Liver (tissue), 9 donors: Measurements from ENCODE around the gene XYLT1. TPM values are rescaled to one million over a fixed set of nuclear protein-coding genes. Genes with fewer than 3 reads are reported as not detected.

Experiments used
- DNase-seq: peaks from one replicate; pipeline ENCODE4 v3.0.0-alpha.2; 2017; ENCODE audit warnings: low spot score
- H3K27ac ChIP-seq, 2 donors: one replicate each; pipeline ENCODE4 v1.7.0; 2013; ENCODE audit warnings: inconsistent platforms in 2 of 2, low read length in 2 of 2, control low read depth in 1 of 2, low read depth in 1 of 2, mild to moderate bottlenecking in 1 of 2
- H3K27me3 ChIP-seq, 4 donors: one replicate each; pipeline versions ENCODE4 v1.6.1 to v1.7.0; 2013; ENCODE audit warnings: low read length in 3 of 4, inconsistent platforms in 1 of 4, mild to moderate bottlenecking in 1 of 4, moderate library complexity in 1 of 4; ENCODE audit not compliant: control insufficient read depth in 4 of 4, insufficient read depth in 4 of 4
- H3K36me3 ChIP-seq, 4 donors: one replicate each; pipeline versions ENCODE4 v1.6.1 to v1.7.0; 2013; ENCODE audit warnings: low read length in 3 of 4, mild to moderate bottlenecking in 3 of 4, low read depth in 1 of 4, moderate library complexity in 1 of 4; ENCODE audit not compliant: control insufficient read depth in 4 of 4, insufficient read depth in 3 of 4
- H3K4me1 ChIP-seq, 4 donors: one replicate each; pipeline versions ENCODE4 v1.6.1 to v1.7.0; 2013; ENCODE audit warnings: low read length in 3 of 4, mild to moderate bottlenecking in 3 of 4, moderate library complexity in 1 of 4; ENCODE audit not compliant: control insufficient read depth in 4 of 4, insufficient read depth in 4 of 4
- H3K4me3 ChIP-seq, 3 donors: one replicate each; pipeline versions ENCODE4 v1.6.1 to v1.7.0; 2013; ENCODE audit warnings: low read length in 3 of 3, control low read depth in 1 of 3, low read depth in 1 of 3, mild to moderate bottlenecking in 1 of 3
- H3K9ac ChIP-seq, 2 donors: one replicate each; pipeline ENCODE4 v1.7.0; 2013; ENCODE audit warnings: low read length in 2 of 2, mild to moderate bottlenecking in 2 of 2, moderate library complexity in 2 of 2, control low read depth in 1 of 2, low read depth in 1 of 2
- H3K9me3 ChIP-seq, 4 donors: one replicate each; pipeline versions ENCODE4 v1.6.1 to v1.7.0; 2013; ENCODE audit warnings: low read length in 3 of 4; ENCODE audit not compliant: control insufficient read depth in 4 of 4
- ATF3 ChIP-seq: IDR thresholded peaks from 2 replicates; pipeline ENCODE4 v1.6.1; 2016; ENCODE audit warnings: antibody characterized with exemption
- CTCF ChIP-seq: fragments of 150-350 bp; IDR thresholded peaks from 2 replicates; pipeline ENCODE4 v1.5.1; 2017; ENCODE audit warnings: improper control_type of control experiment, low read depth, low read length; ENCODE audit not compliant: missing input control
- EGR1 ChIP-seq, 2 donors: IDR thresholded peaks; 2 replicates each; pipeline ENCODE4 v1.6.1; 2016 to 2018; ENCODE audit warnings: antibody characterized with exemption in 2 of 2, low read depth in 2 of 2
- HNF4A ChIP-seq, 2 donors: conservative IDR thresholded peaks; 2 replicates each; pipeline ENCODE4 v1.6.1; 2016; ENCODE audit warnings: antibody characterized with exemption in 2 of 2, mild to moderate bottlenecking in 2 of 2
- HNF4G ChIP-seq: IDR thresholded peaks from 2 replicates; pipeline ENCODE4 v1.6.1; 2016; ENCODE audit warnings: antibody characterized with exemption
- JUND ChIP-seq, 2 donors: IDR thresholded peaks; 2 replicates each; pipeline ENCODE4 v1.6.1; 2016; ENCODE audit warnings: antibody characterized with exemption in 2 of 2
- NR2F2 ChIP-seq: IDR thresholded peaks from 2 replicates; pipeline ENCODE4 v1.6.1; 2016; ENCODE audit warnings: antibody characterized with exemption
- REST ChIP-seq: IDR thresholded peaks from 2 replicates; pipeline ENCODE4 v1.6.1; 2016; ENCODE audit warnings: antibody characterized with exemption, mild to moderate bottlenecking
- RXRA ChIP-seq, 2 donors: IDR thresholded peaks; 2 replicates each; pipeline ENCODE4 v1.6.1; 2017 to 2018; ENCODE audit warnings: antibody characterized with exemption in 2 of 2, mild to moderate bottlenecking in 1 of 2
- YY1 ChIP-seq: IDR thresholded peaks from 2 replicates; pipeline ENCODE4 v1.6.1; 2016; ENCODE audit warnings: antibody characterized with exemption, mild to moderate bottlenecking
- WGBS: extraction: QIAGEN DNeasy Blood & Tissue Kit; methylation state at CpG from one replicate; pipeline ENCODE4 v1.1.7; 2013; 5-methylcytosine and 5-hydroxymethylcytosine counted together
- polyA plus RNA-seq, 2 donors: library from polyadenylated mRNA; stranded (reverse) in 1 of 2; unstranded in 1 of 2; fragments of 200-250 nt in 1 of 2; fragments of >200 nt in 1 of 2; fragmentation: Nextera tagmentation in 1 of 2; extraction: Ambion mirVana in 1 of 2; gene quantifications; one replicate each; pipeline versions ENCODE4 v1.2.1 to v1.2.3, GENCODE V29; 2013 to 2015
- total RNA-seq, 2 donors: library from RNA; depleted of rRNA; stranded (reverse); fragments of >200 nt; gene quantifications; one replicate each; pipeline ENCODE4 v1.2.3, GENCODE V29; 2014
- donor health status: healthy.
- donor health status: healthy.
- donor health status: healthy.
- donor health status: healthy.
- donor health status: healthy.

The XYLT1 gene
- total and polyA plus RNA-seq, 4 donors = 0.25 to 2.3 (median 0.53) TPM

- TF ChIP-seq REST = no peak
- TF ChIP-seq RXRA (IDR thresholded peaks at IDR 0.05) = no peak
Measured at GRCh38 chr16:17504050-17504449, 33.3 kb upstream of the XYLT1 start (continued).

- Histone ChIP-seq H3K36me3 (no peaks in the 10 kb centered on the region), H3K27ac (no peak overlapping the region), H3K27me3 (peaks cover 0 to 3% (median 0%) of the 10 kb centered on the region in 4 donors), H3K9ac (no peak overlapping the region), H3K4me1 (no peaks in the 10 kb centered on the region), H3K4me3 (no peak overlapping the region), H3K9me3 (no peaks in the 10 kb centered on the region)
- TF ChIP-seq CTCF (no peak), YY1 (no peak), EGR1 (IDR thresholded peaks at IDR 0.05; ENCODE audit: low read depth in 2 of 2) (no peak), RXRA (IDR thresholded peaks at IDR 0.05) (no peak), HNF4G (no peak), REST (no peak)
- WGBS = 74% methylated on average over 5 of the region's 5 CpGs
- DNase-seq = no peak
Measured at GRCh38 chr16:17503331-17503730, 32.6 kb upstream of the XYLT1 start.

- no peak overlapping the region for H3K4me3 ChIP-seq
- no peaks in the 10 kb centered on the region for H3K4me1 ChIP-seq
- DNase-seq = no peak
- peaks cover 0 to 3% (median 0%) of the 10 kb centered on the region in 4 donors for H3K27me3 ChIP-seq
- H3K9ac ChIP-seq = no peak overlapping the region
- H3K27ac ChIP-seq = no peak overlapping the region
- H3K36me3 ChIP-seq = no peaks in the 10 kb centered on the region
- no peaks in the 10 kb centered on the region for H3K9me3 ChIP-seq
- TF ChIP-seq JUND (IDR thresholded peaks at IDR 0.05) (no peak), HNF4A (conservative IDR thresholded peaks at IDR 0.05) (no peak), ATF3 (no peak), RXRA (IDR thresholded peaks at IDR 0.05) (no peak), NR2F2 (no peak)
- 70% methylated on average over 9 of the region's 9 CpGs for WGBS
Measured at GRCh38 chr16:17501321-17501720, 30.6 kb upstream of the XYLT1 start.
